HepG2 (cell line): ENCODE data around the gene DCDC2.

Experiments used
- ELF4 ChIP-seq: sonication (generic); formaldehyde crosslinking; IDR thresholded peaks from 2 replicates; pipeline ENCODE4 v1.5.0; 2020; ENCODE audit warnings: missing genetic modification reagents, mild to moderate bottlenecking, moderate library complexity, borderline replicate concordance
- EZH2 ChIP-seq: conservative IDR thresholded peaks from 2 replicates; pipeline ENCODE4 v1.6.1; 2012; ENCODE audit warnings: mild to moderate bottlenecking, low read depth, low read length, moderate library complexity
- HOXA5 ChIP-seq: sonication (generic); formaldehyde crosslinking; IDR thresholded peaks from 2 replicates; pipeline ENCODE4 v1.4.0; 2020; ENCODE audit warnings: missing genetic modification reagents
- POLR2A ChIP-seq, 2 experiments: IDR thresholded peaks; 2 replicates each; pipeline ENCODE4 v1.6.1; 2011; ENCODE audit warnings: low read depth in 2 of 2, low read length in 2 of 2, mild to moderate bottlenecking in 1 of 2, moderate library complexity in 1 of 2; ENCODE audit not compliant: insufficient read depth in 1 of 2
- SP2 ChIP-seq: sonication (generic); formaldehyde crosslinking; IDR thresholded peaks from 2 replicates; pipeline ENCODE4 v1.5.1; 2020; ENCODE audit warnings: mild to moderate bottlenecking, missing genetic modification reagents
- SYNCRIP ChIP-seq: fragments of 200-400 bp; formaldehyde crosslinking; IDR thresholded peaks from 2 replicates; pipeline ENCODE4 v1.6.1; 2018; ENCODE audit warnings: mild to moderate bottlenecking, low read depth, low read length; ENCODE audit not compliant: insufficient read depth
- TARDBP ChIP-seq: sonication (generic); formaldehyde crosslinking; IDR thresholded peaks from 2 replicates; pipeline ENCODE4 v1.8.0; 2022; ENCODE audit warnings: mild to moderate bottlenecking, missing genetic modification reagents
- ZNF138 ChIP-seq: sonication (generic); formaldehyde crosslinking; IDR thresholded peaks from 2 replicates; pipeline ENCODE4 v1.5.0; 2020; ENCODE audit warnings: mild to moderate bottlenecking, low read depth, missing genetic modification reagents
- TF ChIP-seq, protein P1 (sequence below): sonication (generic); formaldehyde crosslinking; IDR thresholded peaks from 2 replicates; pipeline ENCODE4 v1.5.0; 2020; ENCODE audit warnings: mild to moderate bottlenecking, missing genetic modification reagents, moderate library complexity
- TF ChIP-seq, protein P2 (sequence below): IDR thresholded peaks from 2 replicates; pipeline ENCODE4 v1.6.1; 2016; ENCODE audit warnings: missing biosample characterization, missing genetic modification reagents, low read depth
- TF ChIP-seq, protein P3 (sequence below): sonication (generic); formaldehyde crosslinking; IDR thresholded peaks from 2 replicates; pipeline ENCODE4 v1.4.0; 2020; ENCODE audit warnings: missing genetic modification reagents
- TF ChIP-seq, protein P4 (sequence below): IDR thresholded peaks from 2 replicates; pipeline ENCODE4 v1.6.1; 2012; ENCODE audit warnings: low read depth, low read length, improper control_type of control experiment
- TF ChIP-seq, protein P5 (sequence below): IDR thresholded peaks from 2 replicates; pipeline ENCODE4 v1.6.1; 2016; ENCODE audit warnings: low read depth, missing genetic modification reagents, missing compliant biosample characterization

DNA sequence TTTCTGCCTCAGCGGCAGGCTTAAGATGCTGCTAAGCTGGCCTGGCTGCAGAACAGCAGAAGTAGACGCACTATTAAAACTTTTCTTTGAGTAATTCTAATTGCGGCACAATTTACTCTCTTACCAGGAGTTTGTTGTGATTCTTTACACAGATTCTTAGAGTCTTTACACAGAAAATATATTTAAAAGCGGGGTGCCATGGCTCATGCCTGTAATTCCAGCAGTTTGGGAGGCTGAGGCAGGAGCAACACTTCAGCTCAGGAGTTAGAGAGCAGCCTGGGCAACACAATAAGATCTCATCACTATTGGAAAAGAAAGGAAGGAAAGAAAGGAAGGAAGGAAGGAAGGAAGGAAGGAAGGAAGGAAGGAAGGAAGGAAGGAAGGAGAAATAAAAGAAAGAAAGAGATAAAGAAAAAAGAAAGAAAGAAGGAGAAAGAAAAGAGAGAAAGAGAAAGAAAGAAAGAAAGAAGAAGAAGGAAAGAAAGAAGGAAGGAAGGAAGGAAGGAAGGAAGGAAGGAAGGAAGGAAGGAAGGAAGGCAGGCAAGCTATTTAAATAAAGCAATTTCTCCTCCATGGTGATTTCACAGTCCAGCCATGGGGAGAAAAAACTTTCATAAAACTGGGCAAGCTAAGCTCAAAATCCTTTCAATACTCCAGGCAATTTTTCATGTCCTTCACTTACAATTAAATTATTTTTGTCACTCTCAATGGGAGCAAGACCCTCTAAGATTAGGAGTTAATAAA lies 23.8 kb upstream of the DCDC2 start:
- TF ChIP-seq, protein P1, sequence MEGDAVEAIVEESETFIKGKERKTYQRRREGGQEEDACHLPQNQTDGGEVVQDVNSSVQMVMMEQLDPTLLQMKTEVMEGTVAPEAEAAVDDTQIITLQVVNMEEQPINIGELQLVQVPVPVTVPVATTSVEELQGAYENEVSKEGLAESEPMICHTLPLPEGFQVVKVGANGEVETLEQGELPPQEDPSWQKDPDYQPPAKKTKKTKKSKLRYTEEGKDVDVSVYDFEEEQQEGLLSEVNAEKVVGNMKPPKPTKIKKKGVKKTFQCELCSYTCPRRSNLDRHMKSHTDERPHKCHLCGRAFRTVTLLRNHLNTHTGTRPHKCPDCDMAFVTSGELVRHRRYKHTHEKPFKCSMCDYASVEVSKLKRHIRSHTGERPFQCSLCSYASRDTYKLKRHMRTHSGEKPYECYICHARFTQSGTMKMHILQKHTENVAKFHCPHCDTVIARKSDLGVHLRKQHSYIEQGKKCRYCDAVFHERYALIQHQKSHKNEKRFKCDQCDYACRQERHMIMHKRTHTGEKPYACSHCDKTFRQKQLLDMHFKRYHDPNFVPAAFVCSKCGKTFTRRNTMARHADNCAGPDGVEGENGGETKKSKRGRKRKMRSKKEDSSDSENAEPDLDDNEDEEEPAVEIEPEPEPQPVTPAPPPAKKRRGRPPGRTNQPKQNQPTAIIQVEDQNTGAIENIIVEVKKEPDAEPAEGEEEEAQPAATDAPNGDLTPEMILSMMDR (CRISPR knock-in tag): no peak
- TF ChIP-seq, protein P2, sequence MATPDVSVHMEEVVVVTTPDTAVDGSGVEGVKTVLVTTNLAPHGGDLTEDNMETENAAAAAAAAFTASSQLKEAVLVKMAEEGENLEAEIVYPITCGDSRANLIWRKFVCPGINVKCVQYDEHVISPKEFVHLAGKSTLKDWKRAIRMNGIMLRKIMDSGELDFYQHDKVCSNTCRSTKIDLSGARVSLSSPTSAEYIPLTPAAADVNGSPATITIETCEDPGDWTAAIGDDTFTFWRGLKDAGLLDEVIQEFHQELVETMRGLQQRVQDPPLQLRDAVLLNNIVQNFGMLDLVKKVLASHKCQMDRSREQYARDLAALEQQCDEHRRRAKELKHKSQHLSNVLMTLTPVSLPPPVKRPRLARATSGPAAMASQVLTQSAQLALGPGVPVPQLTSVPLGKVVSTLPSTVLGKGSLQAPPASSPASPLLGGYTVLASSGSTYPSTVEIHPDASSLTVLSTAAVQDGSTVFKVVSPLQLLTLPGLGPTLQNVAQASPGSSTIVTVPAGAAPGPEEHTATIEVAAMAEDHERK: no peak
- TF ChIP-seq ELF4 (no peak), TARDBP (no peak), SYNCRIP (no peak), ZNF138 (CRISPR knock-in tag) (no peak), HOXA5 (CRISPR knock-in tag) (no peak), SP2 (CRISPR knock-in tag) (no peak), POLR2A (IDR thresholded peaks at IDR 0.05; ENCODE audit: insufficient read depth in 1 of 2, low read depth in 2 of 2, low read length in 2 of 2) (no peak), EZH2 (no peak)
- TF ChIP-seq, protein P3, sequence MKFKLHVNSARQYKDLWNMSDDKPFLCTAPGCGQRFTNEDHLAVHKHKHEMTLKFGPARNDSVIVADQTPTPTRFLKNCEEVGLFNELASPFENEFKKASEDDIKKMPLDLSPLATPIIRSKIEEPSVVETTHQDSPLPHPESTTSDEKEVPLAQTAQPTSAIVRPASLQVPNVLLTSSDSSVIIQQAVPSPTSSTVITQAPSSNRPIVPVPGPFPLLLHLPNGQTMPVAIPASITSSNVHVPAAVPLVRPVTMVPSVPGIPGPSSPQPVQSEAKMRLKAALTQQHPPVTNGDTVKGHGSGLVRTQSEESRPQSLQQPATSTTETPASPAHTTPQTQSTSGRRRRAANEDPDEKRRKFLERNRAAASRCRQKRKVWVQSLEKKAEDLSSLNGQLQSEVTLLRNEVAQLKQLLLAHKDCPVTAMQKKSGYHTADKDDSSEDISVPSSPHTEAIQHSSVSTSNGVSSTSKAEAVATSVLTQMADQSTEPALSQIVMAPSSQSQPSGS (CRISPR knock-in tag): no peak
- TF ChIP-seq, protein P4, sequence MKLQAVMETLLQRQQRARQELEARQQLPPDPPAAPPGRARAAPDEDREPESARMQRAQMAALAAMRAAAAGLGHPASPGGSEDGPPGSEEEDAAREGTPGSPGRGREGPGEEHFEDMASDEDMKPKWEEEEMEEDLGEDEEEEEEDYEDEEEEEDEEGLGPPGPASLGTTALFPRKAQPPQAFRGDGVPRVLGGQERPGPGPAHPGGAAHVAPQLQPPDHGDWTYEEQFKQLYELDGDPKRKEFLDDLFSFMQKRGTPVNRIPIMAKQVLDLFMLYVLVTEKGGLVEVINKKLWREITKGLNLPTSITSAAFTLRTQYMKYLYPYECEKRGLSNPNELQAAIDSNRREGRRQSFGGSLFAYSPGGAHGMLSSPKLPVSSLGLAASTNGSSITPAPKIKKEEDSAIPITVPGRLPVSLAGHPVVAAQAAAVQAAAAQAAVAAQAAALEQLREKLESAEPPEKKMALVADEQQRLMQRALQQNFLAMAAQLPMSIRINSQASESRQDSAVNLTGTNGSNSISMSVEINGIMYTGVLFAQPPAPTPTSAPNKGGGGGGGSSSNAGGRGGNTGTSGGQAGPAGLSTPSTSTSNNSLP: no peak
- TF ChIP-seq, protein P5, sequence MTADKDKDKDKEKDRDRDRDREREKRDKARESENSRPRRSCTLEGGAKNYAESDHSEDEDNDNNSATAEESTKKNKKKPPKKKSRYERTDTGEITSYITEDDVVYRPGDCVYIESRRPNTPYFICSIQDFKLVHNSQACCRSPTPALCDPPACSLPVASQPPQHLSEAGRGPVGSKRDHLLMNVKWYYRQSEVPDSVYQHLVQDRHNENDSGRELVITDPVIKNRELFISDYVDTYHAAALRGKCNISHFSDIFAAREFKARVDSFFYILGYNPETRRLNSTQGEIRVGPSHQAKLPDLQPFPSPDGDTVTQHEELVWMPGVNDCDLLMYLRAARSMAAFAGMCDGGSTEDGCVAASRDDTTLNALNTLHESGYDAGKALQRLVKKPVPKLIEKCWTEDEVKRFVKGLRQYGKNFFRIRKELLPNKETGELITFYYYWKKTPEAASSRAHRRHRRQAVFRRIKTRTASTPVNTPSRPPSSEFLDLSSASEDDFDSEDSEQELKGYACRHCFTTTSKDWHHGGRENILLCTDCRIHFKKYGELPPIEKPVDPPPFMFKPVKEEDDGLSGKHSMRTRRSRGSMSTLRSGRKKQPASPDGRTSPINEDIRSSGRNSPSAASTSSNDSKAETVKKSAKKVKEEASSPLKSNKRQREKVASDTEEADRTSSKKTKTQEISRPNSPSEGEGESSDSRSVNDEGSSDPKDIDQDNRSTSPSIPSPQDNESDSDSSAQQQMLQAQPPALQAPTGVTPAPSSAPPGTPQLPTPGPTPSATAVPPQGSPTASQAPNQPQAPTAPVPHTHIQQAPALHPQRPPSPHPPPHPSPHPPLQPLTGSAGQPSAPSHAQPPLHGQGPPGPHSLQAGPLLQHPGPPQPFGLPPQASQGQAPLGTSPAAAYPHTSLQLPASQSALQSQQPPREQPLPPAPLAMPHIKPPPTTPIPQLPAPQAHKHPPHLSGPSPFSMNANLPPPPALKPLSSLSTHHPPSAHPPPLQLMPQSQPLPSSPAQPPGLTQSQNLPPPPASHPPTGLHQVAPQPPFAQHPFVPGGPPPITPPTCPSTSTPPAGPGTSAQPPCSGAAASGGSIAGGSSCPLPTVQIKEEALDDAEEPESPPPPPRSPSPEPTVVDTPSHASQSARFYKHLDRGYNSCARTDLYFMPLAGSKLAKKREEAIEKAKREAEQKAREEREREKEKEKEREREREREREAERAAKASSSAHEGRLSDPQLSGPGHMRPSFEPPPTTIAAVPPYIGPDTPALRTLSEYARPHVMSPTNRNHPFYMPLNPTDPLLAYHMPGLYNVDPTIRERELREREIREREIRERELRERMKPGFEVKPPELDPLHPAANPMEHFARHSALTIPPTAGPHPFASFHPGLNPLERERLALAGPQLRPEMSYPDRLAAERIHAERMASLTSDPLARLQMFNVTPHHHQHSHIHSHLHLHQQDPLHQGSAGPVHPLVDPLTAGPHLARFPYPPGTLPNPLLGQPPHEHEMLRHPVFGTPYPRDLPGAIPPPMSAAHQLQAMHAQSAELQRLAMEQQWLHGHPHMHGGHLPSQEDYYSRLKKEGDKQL (CRISPR knock-in tag): no peak
